Neural progenitor cell (in vitro differentiated cells): Measurements from ENCODE around the gene SPCS2.

Source experiments
- CTCF ChIP-seq: fragments of 200-600 bp; sonication (generic); IDR thresholded peaks from 2 replicates; pipeline ENCODE4 v1.5.1; 2017; ENCODE audit warnings: antibody characterized with exemption, mild to moderate bottlenecking
- EZH2 ChIP-seq: fragments of 200-600 bp; sonication (generic); IDR thresholded peaks from 2 replicates; pipeline ENCODE4 v1.6.1; 2017; ENCODE audit warnings: antibody characterized with exemption, mild to moderate bottlenecking, moderate library complexity
- EZH2phosphoT487 ChIP-seq: fragments of 200-600 bp; sonication (generic); IDR thresholded peaks from 2 replicates; pipeline ENCODE4 v1.6.1; 2017; ENCODE audit warnings: antibody characterized with exemption

- TF ChIP-seq CTCF (no peak), EZH2 (no peak), EZH2phosphoT487 (no peak)
Observed at GRCh38 chr11:75024068-75024449, 75.0 kb downstream of the SPCS2 start.
